ENCODE measurements around the gene GALP. TPM values are rescaled to one million over a fixed set of nuclear protein-coding genes. Genes with fewer than 3 reads are reported as not detected.
"Not testable (repeated sequence)": the region's sequence is repeated elsewhere in the genome, so short reads cannot be mapped to it uniquely, and the experiment has no call there.

Gene GALP
- total RNA-seq, 4 donors from 2014 or later, result not detected

DNA sequence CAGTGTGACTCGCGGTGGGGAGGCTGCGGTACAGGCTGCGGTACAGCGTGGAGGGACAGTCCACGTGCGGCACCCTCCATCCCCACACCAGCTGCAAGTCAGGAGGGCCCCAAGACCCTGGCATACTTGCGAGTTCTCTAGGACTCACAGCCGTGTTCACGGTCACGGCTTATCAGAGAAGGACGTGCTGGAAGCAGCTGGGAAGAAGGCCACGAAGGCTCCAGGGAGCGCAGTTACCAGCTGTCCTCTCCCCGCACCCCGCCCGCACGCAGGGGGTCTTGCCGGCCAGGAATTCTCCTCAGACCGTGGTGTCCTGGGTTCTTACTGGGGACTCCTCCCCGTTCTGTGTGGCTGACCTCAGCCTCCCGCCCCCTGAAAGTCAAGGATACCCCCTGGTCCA lies 28.5 kb upstream of the GALP start:
- Histone ChIP-seq H3K27me3 (no peaks in the 10 kb centered on the region), H3K9me3 (no peaks in the 10 kb centered on the region), H3K36me3 (peaks cover 0 to 45% of the 10 kb centered on the region in 2 donors), H3K4me3 (no peak overlapping the region), H3K4me1 (peaks cover 0 to 32% (median 0%) of the 10 kb centered on the region in 3 donors), H3K27ac (no peak overlapping the region)
- 100% methylated on average over 1 of the region's 22 CpGs; no CpG with 5 or more reads in 1 of the 2 donors for WGBS, 2 donors (ENCODE audit: low coverage in 1 of 2)
- no peak for ATAC-seq
- TF ChIP-seq, protein P1, sequence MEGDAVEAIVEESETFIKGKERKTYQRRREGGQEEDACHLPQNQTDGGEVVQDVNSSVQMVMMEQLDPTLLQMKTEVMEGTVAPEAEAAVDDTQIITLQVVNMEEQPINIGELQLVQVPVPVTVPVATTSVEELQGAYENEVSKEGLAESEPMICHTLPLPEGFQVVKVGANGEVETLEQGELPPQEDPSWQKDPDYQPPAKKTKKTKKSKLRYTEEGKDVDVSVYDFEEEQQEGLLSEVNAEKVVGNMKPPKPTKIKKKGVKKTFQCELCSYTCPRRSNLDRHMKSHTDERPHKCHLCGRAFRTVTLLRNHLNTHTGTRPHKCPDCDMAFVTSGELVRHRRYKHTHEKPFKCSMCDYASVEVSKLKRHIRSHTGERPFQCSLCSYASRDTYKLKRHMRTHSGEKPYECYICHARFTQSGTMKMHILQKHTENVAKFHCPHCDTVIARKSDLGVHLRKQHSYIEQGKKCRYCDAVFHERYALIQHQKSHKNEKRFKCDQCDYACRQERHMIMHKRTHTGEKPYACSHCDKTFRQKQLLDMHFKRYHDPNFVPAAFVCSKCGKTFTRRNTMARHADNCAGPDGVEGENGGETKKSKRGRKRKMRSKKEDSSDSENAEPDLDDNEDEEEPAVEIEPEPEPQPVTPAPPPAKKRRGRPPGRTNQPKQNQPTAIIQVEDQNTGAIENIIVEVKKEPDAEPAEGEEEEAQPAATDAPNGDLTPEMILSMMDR (IDR thresholded peaks at IDR 0.05), result no peak
- no peak for TF ChIP-seq POLR2A (IDR thresholded peaks at IDR 0.05)
- no peak for TF ChIP-seq POLR2AphosphoS5 (IDR thresholded peaks at IDR 0.05)
- TF ChIP-seq EP300 (IDR thresholded peaks at IDR 0.05), result no peak

DNA sequence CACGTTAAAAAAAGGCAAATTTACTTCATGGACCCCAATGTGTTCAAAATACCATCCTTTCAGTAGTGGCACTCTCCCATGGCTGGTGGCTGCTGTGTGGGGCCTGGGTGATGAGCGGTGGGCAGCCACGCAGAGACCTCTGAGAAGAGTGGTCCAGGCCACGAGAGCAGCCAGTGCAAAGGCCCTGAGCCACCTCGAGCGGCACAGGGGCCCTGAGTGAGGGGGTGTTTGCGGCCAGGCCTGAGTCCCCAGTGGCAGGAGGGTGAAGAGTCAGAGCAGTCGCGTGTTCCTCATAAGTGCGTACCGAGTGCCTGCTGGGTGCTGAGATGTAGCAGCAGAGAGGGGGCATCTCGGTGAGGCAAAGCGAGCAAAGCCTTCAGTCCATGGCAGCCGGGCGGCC lies 27.7 kb upstream of the GALP start:
- H3K4me1 ChIP-seq, result peaks cover 0 to 32% (median 0%) of the 10 kb centered on the region in 3 donors
- no peak overlapping the region for H3K27ac ChIP-seq
- H3K9me3 ChIP-seq, result no peaks in the 10 kb centered on the region
- 93% methylated on average over 8 of the region's 15 CpGs; no CpG with 5 or more reads in 1 of the 2 donors for WGBS, 2 donors (ENCODE audit: low coverage in 1 of 2)
- H3K27me3 ChIP-seq, result no peaks in the 10 kb centered on the region
- H3K4me3 ChIP-seq, result no peak overlapping the region
- ATAC-seq, result no peak
- peaks cover 0 to 45% of the 10 kb centered on the region in 2 donors for H3K36me3 ChIP-seq
- TF ChIP-seq POLR2AphosphoS5 (IDR thresholded peaks at IDR 0.05) (no peak), EP300 (IDR thresholded peaks at IDR 0.05) (no peak), POLR2A (IDR thresholded peaks at IDR 0.05) (no peak)
- TF ChIP-seq, protein P1 (IDR thresholded peaks at IDR 0.05), result no peak

DNA sequence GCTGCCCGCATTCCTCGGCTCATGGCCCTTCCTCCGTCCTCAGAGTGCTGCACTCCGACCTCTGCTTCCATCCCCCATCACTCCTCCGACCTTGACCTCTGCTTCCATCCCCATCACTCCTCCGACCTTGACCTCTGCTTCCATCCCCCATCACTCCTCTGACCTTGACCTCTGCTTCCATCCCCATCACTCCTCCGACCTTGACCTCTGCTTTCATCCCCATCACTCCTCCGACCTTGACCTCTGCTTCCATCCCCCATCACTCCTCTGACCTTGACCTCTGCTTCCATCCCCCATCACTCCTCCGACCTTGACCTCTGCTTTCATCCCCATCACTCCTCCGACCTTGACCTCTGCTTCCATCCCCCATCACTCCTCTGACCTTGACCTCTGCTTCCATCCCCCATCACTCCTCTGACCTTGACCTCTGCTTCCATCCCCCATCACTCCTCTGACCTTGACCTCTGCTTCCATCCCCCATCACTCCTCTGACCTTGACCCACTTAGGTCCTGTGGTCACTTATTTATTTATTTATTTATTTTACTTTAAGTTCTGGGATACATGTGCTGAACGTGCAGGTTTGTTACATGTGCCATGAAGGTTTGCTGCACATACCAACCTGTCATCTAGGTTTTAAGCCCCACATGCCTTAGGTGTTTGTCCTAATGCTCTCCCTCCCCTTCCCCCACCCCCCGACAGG lies 26.7 kb upstream of the GALP start:
- ATAC-seq, H3K27ac ChIP-seq, H3K4me3 ChIP-seq, H3K27me3 ChIP-seq, H3K9me3 ChIP-seq: not testable (repeated sequence)
- peaks cover 0 to 47% of the 10 kb centered on the region in 2 donors for H3K36me3 ChIP-seq
- 90 to 91% methylated on average over 8 to 12 of the region's 12 CpGs for WGBS, 2 donors (ENCODE audit: low coverage in 1 of 2)
- peaks cover 0 to 22% (median 0%) of the 10 kb centered on the region in 3 donors for H3K4me1 ChIP-seq

DNA sequence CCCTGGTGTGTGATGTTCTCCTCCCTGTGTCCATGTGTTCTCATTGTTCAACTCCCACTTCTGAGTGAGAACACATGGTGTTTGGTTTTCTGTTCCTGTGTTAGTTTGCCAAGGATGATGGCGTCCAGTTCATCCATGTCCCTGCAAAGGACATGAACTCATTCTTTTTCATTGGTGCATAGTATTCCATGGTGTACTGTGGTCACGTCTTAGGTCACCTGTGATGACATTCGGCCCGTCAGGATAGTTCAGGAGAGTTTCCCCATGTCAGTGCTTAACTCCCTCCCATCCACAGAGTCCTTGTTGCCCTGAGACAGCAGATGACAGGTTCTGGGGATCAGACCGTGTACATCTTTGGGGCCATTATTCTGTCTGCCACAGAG lies 26.2 kb upstream of the GALP start:
- TF ChIP-seq EP300 (IDR thresholded peaks at IDR 0.05), result no peak
- TF ChIP-seq, protein P1 (IDR thresholded peaks at IDR 0.05), result no peak
- no peak for TF ChIP-seq POLR2AphosphoS5 (IDR thresholded peaks at IDR 0.05)
- no peak for TF ChIP-seq POLR2A (IDR thresholded peaks at IDR 0.05)
- Histone ChIP-seq H3K36me3 (peaks cover 0 to 52% of the 10 kb centered on the region in 2 donors), H3K27ac (no peak overlapping the region), H3K9me3 (no peaks in the 10 kb centered on the region), H3K4me3 (no peak overlapping the region), H3K27me3 (no peaks in the 10 kb centered on the region), H3K4me1 (peaks cover 0 to 17% (median 0%) of the 10 kb centered on the region in 3 donors)
- WGBS, 2 donors (ENCODE audit: low coverage in 1 of 2), result 100% methylated on average over 1 to 3 of the region's 5 CpGs
- no peak for ATAC-seq

DNA sequence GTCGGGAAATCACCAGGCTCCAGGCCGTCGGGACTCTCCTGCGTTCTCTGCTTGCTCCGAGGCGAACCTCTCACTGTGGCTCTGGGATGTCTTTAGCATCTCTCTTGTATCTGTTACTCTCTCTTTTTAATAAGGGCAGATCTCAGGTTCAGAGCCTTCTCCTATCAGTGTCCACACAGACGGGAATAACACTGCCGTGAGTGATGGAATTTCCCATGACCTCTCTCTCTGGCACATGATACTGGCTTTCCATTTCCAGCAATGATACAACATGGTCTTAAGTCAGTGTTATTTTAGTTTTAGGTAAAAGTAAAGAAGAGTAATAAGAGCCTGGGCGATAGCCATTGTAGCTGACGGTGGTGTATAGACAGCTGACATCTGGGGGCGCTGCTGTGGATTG lies 25.4 kb upstream of the GALP start:
- H3K27ac ChIP-seq, result peak overlapping the region in 1 of 4 donors; percentile 35
- no peaks in the 10 kb centered on the region for H3K9me3 ChIP-seq
- 76 to 77% methylated on average over 11 of the region's 11 CpGs for WGBS, 2 donors (ENCODE audit: low coverage in 1 of 2)
- TF ChIP-seq POLR2AphosphoS5 (IDR thresholded peaks at IDR 0.05) (no peak), EP300 (IDR thresholded peaks at IDR 0.05) (no peak)
- H3K27me3 ChIP-seq, result no peaks in the 10 kb centered on the region
- H3K36me3 ChIP-seq, result peaks cover 0 to 59% of the 10 kb centered on the region in 2 donors
- peaks cover 0 to 21% (median 0%) of the 10 kb centered on the region in 3 donors for H3K4me1 ChIP-seq
- H3K4me3 ChIP-seq, result no peak overlapping the region
- ATAC-seq, result no peak

DNA sequence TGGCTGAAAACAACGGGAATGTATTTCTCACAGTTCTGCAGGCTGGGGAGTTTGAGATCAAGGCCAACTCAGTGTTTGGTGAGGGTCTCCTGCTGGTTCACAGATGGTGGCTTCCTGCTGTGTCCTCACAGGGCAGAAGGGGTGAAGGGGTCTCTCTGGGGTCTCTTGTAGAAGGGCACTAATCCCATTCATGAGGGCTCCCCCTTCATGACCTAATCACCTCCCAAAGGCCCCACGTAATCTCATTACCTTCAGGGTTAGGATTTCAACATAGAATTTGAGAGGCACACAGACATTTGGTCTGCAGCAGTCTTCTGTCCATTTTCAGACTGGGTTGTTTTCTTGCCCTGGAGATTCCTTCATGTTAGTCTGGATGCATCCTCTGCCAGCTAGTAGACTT lies 23.2 kb upstream of the GALP start:
- TF ChIP-seq POLR2A (IDR thresholded peaks at IDR 0.05) (no peak), POLR2AphosphoS5 (IDR thresholded peaks at IDR 0.05) (no peak), EP300 (IDR thresholded peaks at IDR 0.05) (no peak)
- TF ChIP-seq, protein P1 (IDR thresholded peaks at IDR 0.05), result no peak
- 60 to 67% methylated on average over 1 to 2 of the region's 2 CpGs for WGBS, 2 donors (ENCODE audit: low coverage in 1 of 2)
- ATAC-seq, result no peak
- Histone ChIP-seq H3K36me3 (peaks cover 0 to 59% of the 10 kb centered on the region in 2 donors), H3K27ac (peak overlapping the region in 1 of 4 donors; percentile 27), H3K9me3 (no peaks in the 10 kb centered on the region), H3K27me3 (no peaks in the 10 kb centered on the region), H3K4me3 (no peak overlapping the region), H3K4me1 (peaks cover 0 to 29% (median 0%) of the 10 kb centered on the region in 3 donors)
